ENCODE data around the gene CHST5. TPM values are rescaled to one million over a fixed set of nuclear protein-coding genes. Genes with fewer than 3 reads are reported as not detected.

Gene CHST5
- total and polyA plus RNA-seq, 2 of the 8 experiments (the other 6 are each of a cell fraction or from before 2014, with no cell fraction given): 0.13 to 0.23 TPM

GRCh38 chr16:75479421-75479990 is 56.4 kb downstream of the CHST5 start:
- FAIRE-seq: no peak
- H3K4me3 ChIP-seq (ENCODE audit: extremely low read depth in 1 of 4, insufficient read depth in 2 of 4, low read depth in 3 of 4, low read length in 4 of 4): no peak overlapping the region
- CTCF ChIA-PET (ENCODE audit: partially characterized antibody): no interaction called here

More at GRCh38 chr16:75479421-75479990, 56.4 kb downstream of the CHST5 start:
- peaks cover 0 to 2% of the 10 kb centered on the region in 2 experiments for H4K20me1 ChIP-seq (replicated peaks in 1 of 2; ENCODE audit: control insufficient read depth in 1 of 2, insufficient read depth in 2 of 2, low read length in 2 of 2)
- no peak overlapping the region for H3K56ac ChIP-seq (replicated peaks; ENCODE audit: insufficient read length, low read depth, low read length)
- no peak for DNase-seq (ENCODE audit: low read depth in 1 of 2, low spot score in 2 of 2)
- H3K4ac ChIP-seq (replicated peaks; ENCODE audit: insufficient read length, low read depth, low read length): no peak overlapping the region
- no peaks in the 10 kb centered on the region for H3K9me3 ChIP-seq (ENCODE audit: insufficient read depth in 2 of 2, low read depth in 1 of 2, low read length in 1 of 2)
- no peak overlapping the region for H2BK12ac ChIP-seq (ENCODE audit: low read depth, low read length)
- no peak overlapping the region for H3K4me2 ChIP-seq (ENCODE audit: insufficient read depth in 1 of 2, low read depth in 2 of 2, low read length in 2 of 2)
- no peaks in the 10 kb centered on the region for H3K4me1 ChIP-seq (replicated peaks in 1 of 4; ENCODE audit: control insufficient read depth in 3 of 4, insufficient read depth in 4 of 4, low read length in 3 of 4)
- no peak overlapping the region for H3K9ac ChIP-seq (replicated peaks in 1 of 4; ENCODE audit: extremely low read depth in 1 of 4, low read depth in 3 of 4, low read length in 3 of 4)
- H4K5ac ChIP-seq (ENCODE audit: insufficient read length, low read depth, low read length): no peak overlapping the region
- H4K8ac ChIP-seq (ENCODE audit: extremely low read depth, insufficient read depth, low read length): no peak overlapping the region; the same call in 1 of the 2 replicates
- H3K79me2 ChIP-seq (ENCODE audit: control insufficient read depth in 1 of 2, insufficient read depth in 2 of 2, low read length in 2 of 2): no peaks in the 10 kb centered on the region
- no peak overlapping the region for H3K18ac ChIP-seq (ENCODE audit: extremely low read depth, low read length)
- no peak overlapping the region for H3K27ac ChIP-seq (ENCODE audit: low read depth, low read length)
- H3K23ac ChIP-seq (ENCODE audit: insufficient read length): no peak overlapping the region
- H2AFZ ChIP-seq (ENCODE audit: low read length): no peak overlapping the region
- H4K91ac ChIP-seq (replicated peaks; ENCODE audit: insufficient read length, low read length): no peak overlapping the region
- H3K36me3 ChIP-seq (ENCODE audit: control insufficient read depth in 2 of 4, insufficient read depth in 4 of 4, low read length in 3 of 4): peaks cover 0 to 17% (median 9%) of the 10 kb centered on the region in 4 experiments; a peak in 7 of 8 replicates
- no peak overlapping the region for H3K14ac ChIP-seq (ENCODE audit: insufficient read length)
- no peak overlapping the region for H2BK20ac ChIP-seq (ENCODE audit: low read length)
- H2BK5ac ChIP-seq (ENCODE audit: low read depth, low read length): no peak overlapping the region
- no peaks in the 10 kb centered on the region for H3K27me3 ChIP-seq (replicated peaks in 1 of 4; ENCODE audit: control insufficient read depth in 3 of 4, extremely low read depth in 1 of 4, insufficient read depth in 3 of 4, low read length in 3 of 4)
- POLR2A ChIA-PET (ENCODE audit: partially characterized antibody): no interaction called here
- H2BK15ac ChIP-seq (ENCODE audit: low read length): no peak overlapping the region
- H2AK5ac ChIP-seq (ENCODE audit: low read depth, low read length): no peak overlapping the region
- H3K23me2 ChIP-seq (ENCODE audit: low read depth, low read length): no peaks in the 10 kb centered on the region
- no peak for TF ChIP-seq ASH2L (IDR thresholded peaks at IDR 0.05; ENCODE audit: low read length)
- no peak for TF ChIP-seq POU5F1 (IDR thresholded peaks at IDR 0.05; ENCODE audit: low read depth, low read length)
- no peak for TF ChIP-seq TAF7 (optimal IDR thresholded peaks at IDR 0.05; ENCODE audit: borderline replicate concordance, low read depth, low read length)
- no peak for TF ChIP-seq JUND (IDR thresholded peaks at IDR 0.05; ENCODE audit: low read length)
- no peak for TF ChIP-seq RBBP5 (IDR thresholded peaks at IDR 0.05; ENCODE audit: borderline replicate concordance, low read depth, low read length)
- TF ChIP-seq PHF8 (conservative IDR thresholded peaks at IDR 0.05; ENCODE audit: low read depth, low read length): no peak
- TF ChIP-seq BCL11A (IDR thresholded peaks at IDR 0.05; ENCODE audit: low read depth in 2 of 2, low read length in 2 of 2): no peak
- 98% methylated on average over 37 of the region's 47 CpGs; no CpG with 5 or more reads in 1 of the 2 experiments for WGBS, 2 experiments (ENCODE audit: extremely low coverage in 1 of 2, insufficient coverage in 1 of 2, insufficient read length in 1 of 2, insufficient replicate concordance in 2 of 2, low coverage in 1 of 2, low lambda C conversion rate in 2 of 2, missing lambda C conversion rate in 1 of 2)
- no peaks in the 10 kb centered on the region for H3K79me1 ChIP-seq (ENCODE audit: low read depth, low read length)
- no peak overlapping the region for H2BK120ac ChIP-seq (replicated peaks; ENCODE audit: low read depth, low read length)

All from H1 (cell line).